Measurements from ENCODE around the gene TNIP1. TPM values are rescaled to one million over a fixed set of nuclear protein-coding genes. Genes with fewer than 3 reads are reported as not detected.

Gene TNIP1
- total and polyA plus RNA-seq, 2 experiments from 2014 or later: 57.0 to 64.6 TPM

DNA sequence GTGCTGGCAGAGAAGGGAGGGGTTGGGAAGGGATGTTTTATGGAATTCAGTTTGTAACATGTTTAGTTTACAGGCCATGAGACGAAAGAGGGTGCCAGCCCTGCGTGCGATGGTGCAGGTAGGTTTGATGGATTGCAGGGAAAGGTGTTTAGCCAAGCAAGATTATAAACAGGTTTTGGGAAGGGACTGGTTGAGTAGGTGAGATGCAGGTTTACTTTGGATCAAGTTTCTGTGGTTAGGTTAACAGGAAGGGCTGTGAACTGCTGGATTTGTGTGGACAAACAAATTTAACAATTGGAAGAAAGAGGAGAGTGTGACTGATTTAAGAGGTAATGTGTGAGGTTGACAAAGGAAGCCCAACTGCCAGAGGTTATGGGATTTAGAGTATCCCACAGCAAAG lies 93.1 kb downstream of the TNIP1 start:
- Histone ChIP-seq H3K4me3 (no peak overlapping the region), H3K4me2 (no peak overlapping the region), H4K20me1 (ENCODE audit: insufficient read depth, poor library complexity, severe bottlenecking) (no peaks in the 10 kb centered on the region), H3K27ac (no peak overlapping the region), H3K9me3 (ENCODE audit: low read depth) (no peaks in the 10 kb centered on the region), H3K79me2 (no peaks in the 10 kb centered on the region), H3K27me3 (no peaks in the 10 kb centered on the region), H3K36me3 (replicated peaks; ENCODE audit: insufficient read depth, low read depth) (no peaks in the 10 kb centered on the region), H3K9me2 (replicated peaks; ENCODE audit: insufficient read depth) (no peaks in the 10 kb centered on the region), H3K4me1 (ENCODE audit: insufficient read depth) (no peaks in the 10 kb centered on the region), H2AFZ (no peak overlapping the region)
- TF ChIP-seq EZH2 (IDR thresholded peaks at IDR 0.05; ENCODE audit: borderline replicate concordance) (no peak), EZH2phosphoT487 (IDR thresholded peaks at IDR 0.05; ENCODE audit: low read depth, severe bottlenecking, unreplicated experiment) (no peak)
- TF ChIP-seq, protein P1, sequence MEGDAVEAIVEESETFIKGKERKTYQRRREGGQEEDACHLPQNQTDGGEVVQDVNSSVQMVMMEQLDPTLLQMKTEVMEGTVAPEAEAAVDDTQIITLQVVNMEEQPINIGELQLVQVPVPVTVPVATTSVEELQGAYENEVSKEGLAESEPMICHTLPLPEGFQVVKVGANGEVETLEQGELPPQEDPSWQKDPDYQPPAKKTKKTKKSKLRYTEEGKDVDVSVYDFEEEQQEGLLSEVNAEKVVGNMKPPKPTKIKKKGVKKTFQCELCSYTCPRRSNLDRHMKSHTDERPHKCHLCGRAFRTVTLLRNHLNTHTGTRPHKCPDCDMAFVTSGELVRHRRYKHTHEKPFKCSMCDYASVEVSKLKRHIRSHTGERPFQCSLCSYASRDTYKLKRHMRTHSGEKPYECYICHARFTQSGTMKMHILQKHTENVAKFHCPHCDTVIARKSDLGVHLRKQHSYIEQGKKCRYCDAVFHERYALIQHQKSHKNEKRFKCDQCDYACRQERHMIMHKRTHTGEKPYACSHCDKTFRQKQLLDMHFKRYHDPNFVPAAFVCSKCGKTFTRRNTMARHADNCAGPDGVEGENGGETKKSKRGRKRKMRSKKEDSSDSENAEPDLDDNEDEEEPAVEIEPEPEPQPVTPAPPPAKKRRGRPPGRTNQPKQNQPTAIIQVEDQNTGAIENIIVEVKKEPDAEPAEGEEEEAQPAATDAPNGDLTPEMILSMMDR (IDR thresholded peaks at IDR 0.05; ENCODE audit: poor library complexity): no peak
- 69% methylated on average over 3 of the region's 3 CpGs for WGBS (ENCODE audit: low lambda C conversion rate, missing lambda C conversion rate)
- DNase-seq (ENCODE audit: low spot score): no peak

Other genes starting within 250 kb of the TNIP1 start
- not detected in 2 replicates for gene IRGM, start 234.5 kb downstream of the TNIP1 start, total RNA-seq
- not detected in 2 replicates for gene IRGM, start 234.5 kb downstream of the TNIP1 start, polyA plus RNA-seq
- gene ZNF300, start 176.1 kb downstream of the TNIP1 start, total RNA-seq: 8.5 and 10.0 TPM in 2 replicates
- gene ZNF300, start 176.1 kb downstream of the TNIP1 start, polyA plus RNA-seq: 2.7 and 3.7 TPM in 2 replicates
- gene GPX3, start 60.4 kb downstream of the TNIP1 start, total RNA-seq: 40.9 and 58.6 TPM in 2 replicates
- 66.2 and 69.9 TPM in 2 replicates for gene GPX3, start 60.4 kb downstream of the TNIP1 start, polyA plus RNA-seq
- gene ANXA6, start 76.7 kb upstream of the TNIP1 start, total RNA-seq: 148 and 152 TPM in 2 replicates
- gene ANXA6, start 76.7 kb upstream of the TNIP1 start, polyA plus RNA-seq: 116 and 122 TPM in 2 replicates
- 22.4 and 28.7 TPM in 2 replicates for gene CCDC69, start 143.1 kb upstream of the TNIP1 start, total RNA-seq
- gene CCDC69, start 143.1 kb upstream of the TNIP1 start, polyA plus RNA-seq: 23.6 and 27.3 TPM in 2 replicates
- 27.6 and 28.3 TPM in 2 replicates for gene GM2A, start 172.2 kb upstream of the TNIP1 start, total RNA-seq
- 11.4 and 14.9 TPM in 2 replicates for gene GM2A, start 172.2 kb upstream of the TNIP1 start, polyA plus RNA-seq
- not detected in 2 replicates for gene SLC36A3, start 222.7 kb upstream of the TNIP1 start, total RNA-seq
- not detected in 2 replicates for gene SLC36A3, start 222.7 kb upstream of the TNIP1 start, polyA plus RNA-seq